T-helper 1 cell treated with Interleukin-12 subunit alpha and Interleukin-12 subunit beta and Interleukin-4 antibody, amounts not matched to agents 30 ng/mL and 1 ng/mL, for 36 hours (primary cell): ENCODE data around the gene GRIK5. TPM values are rescaled to one million over a fixed set of nuclear protein-coding genes. Genes with fewer than 3 reads are reported as not detected.
"Not testable (repeated sequence)": the region's sequence is repeated elsewhere in the genome, so short reads cannot be mapped to it uniquely, and the experiment has no call there.

ENCODE experiments used
- intact Hi-C: fragments of 100-400 bp; cut with micrococcal nuclease; formaldehyde crosslinking; loops from one replicate; pipeline ENCODE4 v1.15.1; 2024
- total RNA-seq: library from RNA; stranded (reverse); gene quantifications from 2 replicates; pipeline ENCODE4 v1.2.3, GENCODE V29; 2022

The GRIK5 gene
- total RNA-seq, 1 donor from 2014 or later = 4.6 TPM

DNA sequence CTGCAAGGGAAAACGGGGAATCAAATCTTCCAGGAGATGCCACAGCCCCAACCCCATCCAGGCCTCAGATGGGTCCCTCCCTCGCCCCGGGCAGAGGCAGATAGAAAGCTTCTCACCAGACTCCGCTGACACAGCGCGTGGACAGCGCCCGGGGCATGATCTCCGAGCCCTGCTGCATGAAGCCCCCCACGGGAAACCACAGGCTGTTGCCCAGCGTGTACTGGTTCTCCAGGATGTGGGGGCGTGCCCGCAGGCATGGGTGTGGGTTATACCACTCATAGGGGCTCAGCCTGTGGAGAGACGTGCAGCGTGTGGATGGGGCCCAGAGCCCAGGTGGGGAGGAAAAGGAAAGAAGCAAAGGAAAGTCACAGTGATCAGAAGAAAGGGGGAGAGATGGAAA, 48.8 kb downstream of the GRIK5 start:
- intact Hi-C loops = no loop called here

DNA sequence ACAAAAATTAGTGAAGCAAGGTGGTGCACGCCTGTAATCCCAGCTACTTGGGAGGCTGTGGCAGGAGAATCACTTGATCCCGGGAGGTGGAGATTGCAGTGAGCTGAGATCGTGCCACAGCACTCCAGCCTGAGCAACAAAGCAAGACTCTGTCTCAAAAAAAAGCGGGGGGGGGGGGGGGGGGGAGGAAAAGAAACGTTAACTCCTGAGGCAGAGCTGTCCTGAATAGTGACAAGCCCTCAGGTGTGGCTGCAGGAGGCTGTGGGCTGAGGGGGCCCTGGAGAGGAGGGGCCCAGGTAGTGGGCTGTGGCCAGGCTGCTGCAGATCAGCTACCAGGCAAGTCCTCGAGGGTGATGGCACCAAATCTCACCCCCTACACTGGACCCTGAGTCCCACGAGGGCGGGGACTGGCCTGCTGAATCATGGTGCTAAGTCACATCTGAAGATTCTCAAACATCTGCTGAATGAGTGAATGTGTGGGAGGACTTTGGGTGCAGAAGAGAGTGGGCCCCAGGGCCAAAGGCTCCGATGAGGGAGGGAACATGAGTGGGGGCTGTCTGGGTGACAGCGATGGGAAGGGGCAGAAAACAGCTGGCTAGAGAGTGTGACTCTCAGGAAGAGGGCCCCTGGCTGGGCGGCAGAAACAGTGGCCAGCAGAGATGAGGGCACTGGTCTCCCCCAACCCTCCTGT, 51.4 kb downstream of the GRIK5 start:
- intact Hi-C loops = no loop called here

DNA sequence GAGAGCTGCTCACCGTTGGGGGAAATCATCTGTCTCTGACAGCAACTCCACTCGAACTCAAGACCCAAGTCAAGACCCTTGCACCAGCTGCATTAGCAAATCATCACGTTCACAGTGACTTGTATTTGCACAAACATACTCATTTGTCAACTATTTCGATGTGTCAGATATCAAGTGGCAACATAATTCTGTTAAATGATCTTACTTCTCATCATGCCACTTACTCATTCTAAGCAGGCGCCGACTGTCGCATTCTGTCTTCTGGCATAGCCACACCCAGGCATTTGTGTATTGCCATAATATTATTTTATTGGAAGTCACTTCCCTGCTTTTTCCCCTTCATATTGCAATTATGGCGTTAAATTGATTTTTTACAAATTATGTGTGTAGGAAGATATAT, 53.0 kb downstream of the GRIK5 start:
- intact Hi-C loops = no loop called here

DNA sequence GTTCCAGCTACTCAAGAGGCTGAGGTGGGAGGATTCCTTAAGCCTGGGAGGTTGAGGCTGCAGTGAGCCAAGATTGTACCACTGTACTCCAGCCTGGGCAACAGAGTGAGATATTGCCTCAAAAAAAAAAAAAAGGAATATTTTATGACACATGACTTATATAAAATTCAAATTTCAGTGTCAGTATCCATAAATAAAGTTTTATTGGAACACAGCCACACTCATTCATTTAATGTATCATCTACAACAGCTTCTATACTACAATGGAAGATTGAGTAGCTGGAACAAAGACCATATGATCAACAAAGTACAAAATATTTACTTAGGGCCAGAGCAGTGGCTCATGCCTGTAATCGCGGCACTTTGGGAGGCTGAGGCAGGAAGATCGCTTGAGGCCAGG, 57.3 kb downstream of the GRIK5 start:
- intact Hi-C loops = not testable (repeated sequence)

DNA sequence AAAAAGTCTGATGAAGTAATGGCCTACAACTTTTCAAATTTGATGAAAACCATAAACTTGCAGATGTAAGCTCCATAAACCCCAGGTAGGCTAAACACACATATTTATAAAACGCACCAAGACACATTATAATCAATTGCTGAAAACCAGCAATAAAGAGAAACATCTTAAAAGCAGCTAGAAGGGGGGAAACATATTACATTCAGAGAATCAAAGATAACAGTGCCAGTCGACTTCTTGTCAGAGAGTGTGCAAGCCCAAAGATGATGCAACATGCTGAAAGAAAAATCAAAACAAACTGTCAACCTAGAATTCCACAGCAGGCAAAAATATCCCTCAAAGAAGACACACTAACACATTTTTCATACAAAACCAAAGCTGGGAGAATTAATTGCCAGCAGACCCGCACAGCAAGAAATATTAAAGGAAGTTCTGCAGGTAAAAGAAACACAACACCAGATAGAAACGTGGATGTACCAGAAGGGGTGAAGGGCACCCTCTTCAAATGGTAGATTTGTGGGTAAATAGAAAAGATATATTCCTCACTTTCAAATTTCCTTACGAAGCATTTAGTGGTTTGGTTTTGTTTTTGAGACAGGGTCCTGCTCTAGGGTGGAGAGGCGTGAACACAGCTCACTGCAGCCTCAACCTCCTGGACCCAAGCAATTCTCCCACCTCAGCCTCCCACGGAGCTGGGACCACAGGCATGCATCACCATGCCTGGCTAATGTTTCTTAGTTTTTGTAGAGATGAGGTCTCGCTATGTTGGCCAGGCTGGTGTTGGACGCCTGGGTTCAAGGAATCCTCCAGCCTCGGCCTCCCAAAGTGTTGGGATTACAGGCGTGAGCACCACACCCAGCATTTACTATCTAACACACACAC, 59.5 kb downstream of the GRIK5 start:
- intact Hi-C loops = no loop called here

DNA sequence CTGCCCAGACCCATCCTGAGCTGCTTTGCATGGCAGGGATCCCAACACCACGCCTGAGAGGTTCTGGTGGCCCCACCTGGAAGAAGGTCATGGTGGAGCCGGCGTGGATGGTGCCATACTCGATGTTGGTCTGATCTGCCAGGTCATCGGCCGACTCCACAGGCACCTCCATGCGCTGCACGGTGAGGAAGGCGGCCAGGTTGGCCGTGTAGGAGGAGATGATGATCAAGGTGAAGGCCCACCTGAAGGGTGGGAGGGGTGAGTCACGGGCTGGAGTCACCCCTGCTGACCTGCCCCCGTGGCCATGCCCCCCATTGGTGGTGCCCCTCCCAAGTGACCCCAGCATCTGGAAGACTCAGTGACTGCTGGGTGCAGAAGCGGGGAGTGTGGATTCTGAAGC, 63.4 kb downstream of the GRIK5 start:
- intact Hi-C loops = no loop called here

DNA sequence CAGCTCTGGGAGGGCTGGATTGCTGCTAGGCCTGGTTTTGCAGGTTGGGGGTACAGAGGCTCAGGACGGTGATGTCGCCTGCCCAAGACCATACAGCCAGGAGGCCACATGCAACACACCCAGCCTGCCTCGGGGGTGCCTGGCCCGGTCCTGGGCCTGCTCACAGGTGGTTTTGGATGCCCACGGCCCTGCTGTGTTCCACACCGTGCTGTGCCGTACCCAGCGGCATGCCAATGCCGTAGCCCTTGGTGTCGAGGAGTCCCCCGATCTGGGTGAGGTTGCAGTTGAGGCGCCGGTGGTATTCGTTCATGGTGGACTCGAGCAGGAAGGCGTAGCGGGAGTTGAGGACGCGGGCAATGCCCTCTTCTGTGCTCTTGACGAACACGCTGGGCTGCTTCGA, 64.5 kb downstream of the GRIK5 start:
- intact Hi-C loops = no loop called here

DNA sequence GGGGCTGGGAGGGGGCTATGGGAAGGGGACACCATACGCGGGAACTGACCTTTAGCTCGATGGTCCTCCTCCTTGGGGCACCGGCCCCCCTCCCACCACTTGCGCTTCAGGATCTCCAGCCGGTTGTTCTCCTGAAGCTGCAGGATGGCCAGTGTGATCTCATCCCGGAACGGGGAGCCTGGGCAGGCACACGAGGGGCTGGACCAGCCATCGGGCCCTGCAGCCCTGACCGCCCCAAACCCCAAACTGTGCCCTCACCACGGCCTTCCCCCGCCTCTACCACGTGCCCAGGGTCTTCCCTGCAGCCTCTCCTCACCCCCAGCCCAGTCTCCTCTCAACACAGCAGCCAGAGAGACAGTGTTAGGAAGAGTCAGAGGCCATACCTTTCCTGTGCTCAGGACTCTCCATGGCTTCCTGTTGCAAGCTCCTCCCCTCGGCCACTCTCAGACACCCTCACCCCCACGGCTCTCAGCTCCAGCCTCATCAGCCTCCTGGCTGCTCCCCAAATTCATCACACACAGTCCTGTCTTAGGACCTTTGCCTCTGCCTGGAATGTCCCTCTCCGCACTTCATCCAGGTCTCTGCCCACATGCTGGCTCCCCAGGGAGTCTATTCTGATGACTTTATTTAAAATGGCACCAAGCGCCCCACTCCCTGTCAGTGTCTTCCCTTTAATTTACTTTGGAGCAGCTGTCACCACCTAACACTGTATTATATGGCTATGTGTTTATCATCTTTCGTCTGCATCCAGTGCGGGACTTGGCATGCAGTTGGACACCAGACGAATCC, 66.3 kb downstream of the GRIK5 start:
- intact Hi-C loops = no loop called here

DNA sequence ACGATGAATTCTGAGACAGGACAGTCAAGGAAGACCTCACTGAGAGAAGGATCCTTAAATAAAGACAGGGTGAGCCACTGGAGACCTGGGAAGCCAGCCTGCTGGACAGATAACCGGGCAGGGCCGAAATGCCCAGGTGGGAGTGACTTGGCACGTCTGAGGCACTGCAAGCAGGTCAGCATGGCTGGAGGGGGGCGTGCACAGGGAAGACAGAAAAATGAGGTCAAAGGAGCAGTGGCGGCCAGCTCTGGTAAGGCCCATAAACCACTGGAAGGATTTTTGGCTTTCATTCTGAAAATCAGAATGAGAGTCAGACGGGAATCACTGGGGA, 70.2 kb downstream of the GRIK5 start:
- intact Hi-C loops = no loop called here

DNA sequence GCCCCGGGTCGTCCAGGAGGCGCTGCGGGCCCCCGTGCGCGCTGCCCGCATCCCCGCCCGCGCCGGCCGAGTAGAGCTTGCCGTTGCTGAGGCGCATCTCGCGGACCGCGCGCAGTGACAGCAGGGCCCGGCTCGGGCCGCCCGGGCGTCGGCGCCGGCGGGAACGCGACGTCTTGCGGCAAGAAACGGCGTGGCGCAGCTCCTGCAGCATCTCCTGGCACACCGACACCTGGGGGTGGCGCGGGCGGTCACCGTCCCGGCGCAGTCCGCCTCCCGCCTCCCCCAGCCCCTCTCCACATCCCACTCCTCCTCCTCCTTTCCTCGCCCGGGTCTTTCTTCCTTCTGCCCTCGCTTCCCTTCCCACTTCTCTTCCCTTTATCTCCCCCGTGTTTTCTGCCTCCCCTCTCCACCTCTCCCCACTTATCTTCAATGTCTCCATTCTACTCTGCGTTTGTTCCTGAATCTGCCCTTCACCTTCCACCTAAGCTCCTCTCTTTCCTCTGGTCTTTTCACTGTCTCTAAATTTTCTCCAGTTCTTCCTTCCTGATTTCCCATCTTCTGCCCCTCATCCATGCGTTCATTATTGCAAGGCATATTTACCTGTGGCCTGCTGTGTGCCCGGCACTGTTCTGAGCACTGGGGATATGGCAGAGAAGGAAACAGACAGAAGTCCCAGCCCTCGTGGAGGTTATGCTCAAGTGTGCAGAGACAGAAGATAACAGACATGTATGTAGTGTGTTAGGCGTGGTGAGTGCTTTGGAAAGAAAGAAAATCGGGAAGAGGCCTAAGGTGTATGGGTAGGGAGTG, 70.7 kb downstream of the GRIK5 start:
- intact Hi-C loops = no loop called here

DNA sequence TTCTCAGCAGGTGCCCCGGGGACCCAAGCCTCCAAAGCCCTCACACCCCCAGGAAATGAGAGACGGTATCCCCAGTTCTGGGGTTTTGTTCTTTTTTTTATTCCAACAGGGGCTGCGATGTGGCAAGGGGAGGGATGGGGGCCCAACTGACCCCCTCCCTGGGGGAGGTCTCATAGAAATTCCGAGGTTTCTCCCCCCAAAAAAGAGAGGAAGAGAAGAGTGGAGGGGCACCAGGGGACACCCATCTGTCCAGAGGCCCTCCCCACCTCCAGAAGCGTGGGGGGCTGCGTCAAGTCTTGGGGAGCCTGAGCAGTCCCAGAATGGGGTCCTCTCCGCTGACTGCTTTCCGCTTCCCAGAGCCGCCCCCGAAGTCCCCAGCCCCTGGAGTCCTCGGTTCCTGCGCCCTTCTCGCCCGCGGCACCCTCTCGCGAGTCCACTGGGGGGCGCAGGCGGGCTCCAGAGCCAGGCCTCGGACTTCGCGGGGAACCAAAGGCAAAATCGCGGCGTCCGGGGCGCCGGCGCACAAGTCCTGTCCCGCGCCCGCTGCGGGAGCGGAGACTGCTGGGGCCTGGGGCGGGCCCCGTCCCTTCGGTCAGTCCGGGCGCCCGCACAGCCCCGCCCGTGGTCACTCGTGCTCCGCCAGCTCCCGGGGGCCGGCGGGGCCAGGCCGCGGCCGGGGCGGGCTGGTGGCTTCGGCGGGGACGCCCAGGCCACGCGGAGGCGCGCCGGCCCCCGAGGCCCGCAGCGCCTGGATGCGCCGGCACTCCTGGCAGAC, 71.6 kb downstream of the GRIK5 start:
- intact Hi-C loops = no loop called here

DNA sequence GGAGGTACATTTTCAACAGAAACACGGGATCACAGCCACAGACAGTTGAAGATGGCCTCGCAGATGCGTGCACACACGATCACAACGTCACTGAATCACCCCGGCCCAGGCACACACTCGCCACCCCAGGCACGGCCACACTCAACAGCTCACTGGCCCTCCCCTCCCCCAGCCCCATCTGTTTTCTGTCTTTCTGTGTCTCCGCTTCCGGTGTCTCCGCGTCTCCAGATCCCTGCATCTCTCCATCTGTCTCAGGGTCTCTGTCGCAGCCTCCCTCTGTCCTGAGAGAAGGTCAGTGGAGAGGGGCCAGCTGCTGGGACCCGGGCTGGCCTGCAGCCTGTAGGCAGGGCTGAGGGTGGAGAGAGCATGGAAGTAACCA, 72.2 kb downstream of the GRIK5 start:
- intact Hi-C loops = loop anchor here (1.0 kb wide), 1 partner anchor 36 kb away; no protein-coding TSS in a partner anchor

DNA sequence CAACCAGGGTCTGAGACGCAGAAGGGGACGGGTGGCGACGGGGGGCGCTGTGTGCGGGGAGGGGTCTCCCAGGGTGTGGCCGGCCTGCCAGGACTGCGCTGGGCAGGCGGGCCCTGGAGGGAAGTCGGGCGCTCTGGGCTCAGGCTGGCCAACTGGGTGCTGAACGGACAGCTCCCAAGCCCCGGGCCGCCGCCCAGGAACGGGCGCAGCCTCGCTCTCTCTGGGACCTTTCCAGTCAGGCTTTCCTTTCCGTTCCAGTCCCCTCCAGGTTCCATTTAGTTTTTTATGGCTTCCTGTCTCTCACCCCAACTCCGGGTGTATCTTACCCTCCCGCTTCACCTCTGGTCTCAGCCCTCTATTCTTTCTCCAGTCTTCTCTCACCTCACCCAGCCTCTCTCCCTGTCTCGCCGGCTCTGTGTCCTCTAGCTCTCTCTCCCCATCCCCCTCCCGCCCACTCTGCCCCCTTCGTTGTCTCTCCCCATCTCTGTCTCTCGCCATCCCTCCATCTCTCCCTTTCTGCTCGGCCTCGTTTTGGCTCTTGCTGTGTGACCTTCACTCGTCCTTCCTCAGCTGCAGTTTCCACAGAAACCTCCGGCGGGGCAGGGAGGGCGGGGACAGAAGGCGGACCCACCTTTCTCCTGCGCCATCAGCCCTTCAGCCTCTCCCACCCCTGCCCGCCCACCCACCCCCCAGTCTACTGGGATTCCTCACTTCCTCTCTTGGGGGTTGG, 72.7 kb downstream of the GRIK5 start:
- intact Hi-C loops = loop anchor here (1.0 kb wide), 1 partner anchor 37 kb away; no protein-coding TSS in a partner anchor

DNA sequence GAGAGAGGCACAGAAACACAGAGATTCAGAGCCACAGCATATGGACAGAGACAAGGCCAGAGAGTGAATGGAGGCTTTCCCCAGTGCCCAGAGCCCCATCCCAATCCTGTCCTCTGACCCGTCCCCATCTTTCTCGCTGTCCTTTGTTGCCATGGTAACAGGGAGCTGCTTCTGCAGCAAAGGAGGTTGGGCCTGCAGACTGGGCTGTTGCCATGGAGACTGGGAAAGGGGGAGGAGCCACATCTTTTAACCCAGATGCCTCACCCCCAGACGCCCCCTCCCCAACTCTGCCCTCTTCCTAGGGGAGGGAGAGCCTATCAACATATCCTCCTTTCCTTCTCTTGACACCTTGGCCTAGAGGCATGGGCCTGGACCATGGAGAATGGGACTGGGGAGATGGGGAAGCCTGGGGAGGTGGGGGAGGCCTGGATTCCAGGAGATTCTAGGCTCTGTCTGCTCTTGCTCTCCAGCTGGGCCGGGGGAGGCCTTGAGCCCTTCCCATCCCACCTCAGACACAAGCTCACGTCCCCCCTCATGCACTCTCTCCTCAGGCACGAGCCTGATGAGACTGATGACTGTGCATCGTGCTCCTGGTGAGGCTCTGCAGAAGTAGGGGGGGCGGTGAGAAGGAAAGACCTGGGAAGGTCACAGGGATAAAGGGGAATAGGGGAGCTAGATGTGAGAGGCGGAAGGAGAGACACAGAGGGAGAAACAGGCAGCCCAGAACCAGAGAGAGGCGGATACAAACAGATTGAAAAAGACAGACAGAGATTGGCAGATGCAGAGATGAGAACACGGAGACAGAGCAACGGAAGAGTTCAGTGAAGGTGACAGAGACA, 73.8 kb downstream of the GRIK5 start:
- intact Hi-C loops = no loop called here

DNA sequence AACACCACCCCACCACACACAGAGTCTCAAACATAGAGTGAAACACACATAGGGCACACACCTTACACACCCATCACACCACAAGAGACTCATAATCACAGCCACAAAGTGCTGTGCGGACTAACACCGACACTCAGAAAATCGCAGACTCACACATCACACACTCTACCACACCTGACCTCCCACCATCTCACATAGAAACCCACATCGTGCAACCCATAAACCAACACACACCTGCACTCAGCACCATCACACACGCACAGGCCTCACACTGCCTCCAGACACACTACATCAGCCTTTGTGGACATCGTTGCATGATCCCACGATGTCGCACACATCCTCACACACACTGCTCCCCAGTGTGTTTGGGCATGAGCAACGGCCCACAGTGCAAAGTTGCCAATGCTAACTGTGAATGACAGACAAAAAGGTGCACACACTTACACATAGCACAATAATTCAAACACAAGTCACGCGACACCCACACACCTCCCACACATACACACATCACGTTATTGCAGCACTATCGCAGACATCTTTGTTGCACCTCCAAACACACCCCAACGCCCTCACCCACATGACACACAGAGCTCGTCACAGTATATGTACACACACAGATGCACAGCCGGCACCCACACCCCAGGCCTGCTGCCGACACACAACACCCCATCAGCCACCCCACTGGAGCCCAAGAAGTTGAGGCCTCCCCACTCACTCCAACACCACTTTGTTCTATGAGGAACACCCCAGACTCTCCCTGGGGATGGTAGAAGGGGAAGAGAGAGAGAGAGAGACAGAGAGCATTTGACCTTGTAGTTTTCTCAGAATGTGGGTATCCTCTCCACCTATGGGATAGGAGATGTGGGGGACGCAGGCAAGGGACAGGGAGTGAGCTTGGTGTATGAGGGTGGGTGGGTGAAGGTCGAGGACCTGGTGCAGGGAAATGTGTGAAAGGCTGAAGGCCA, 74.7 kb downstream of the GRIK5 start:
- intact Hi-C loops = loop anchor here (1.0 kb wide), 2 partner anchors 36 to 135 kb away; partner anchors contain the start of genes RABAC1 and RPS19

DNA sequence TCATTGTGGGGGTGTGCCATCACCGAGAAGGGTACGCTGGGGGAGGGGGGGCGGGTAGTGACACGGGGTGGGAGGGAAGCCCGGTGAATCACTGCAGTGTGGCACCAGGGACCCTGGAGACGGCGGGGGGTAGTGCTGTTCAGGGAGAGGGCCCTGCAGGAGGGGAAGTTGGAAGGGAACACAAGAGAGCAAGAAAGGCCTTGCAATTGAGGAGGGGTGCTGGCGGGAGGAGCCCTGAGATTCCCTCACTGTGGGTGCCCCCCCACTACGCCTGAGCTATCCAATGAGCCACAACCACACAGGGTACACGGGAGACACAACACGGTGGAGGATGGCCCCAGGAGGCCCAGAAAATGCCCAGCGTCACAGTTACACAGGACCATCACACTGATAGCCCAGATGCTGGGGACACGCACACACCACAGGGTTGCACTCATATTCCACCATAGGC, 75.5 kb downstream of the GRIK5 start:
- intact Hi-C loops = loop anchor here (1.0 kb wide), 2 partner anchors 35 to 134 kb away; partner anchors contain the start of genes RABAC1 and RPS19
